ENCODE results near the gene GAPT. TPM values are rescaled to one million over a fixed set of nuclear protein-coding genes. Genes with fewer than 3 reads are reported as not detected.

GAPT gene
- total RNA-seq, 4 donors from 2014 or later = 0.80 to 3.3 (median 1.2) TPM; not detected in 1

DNA sequence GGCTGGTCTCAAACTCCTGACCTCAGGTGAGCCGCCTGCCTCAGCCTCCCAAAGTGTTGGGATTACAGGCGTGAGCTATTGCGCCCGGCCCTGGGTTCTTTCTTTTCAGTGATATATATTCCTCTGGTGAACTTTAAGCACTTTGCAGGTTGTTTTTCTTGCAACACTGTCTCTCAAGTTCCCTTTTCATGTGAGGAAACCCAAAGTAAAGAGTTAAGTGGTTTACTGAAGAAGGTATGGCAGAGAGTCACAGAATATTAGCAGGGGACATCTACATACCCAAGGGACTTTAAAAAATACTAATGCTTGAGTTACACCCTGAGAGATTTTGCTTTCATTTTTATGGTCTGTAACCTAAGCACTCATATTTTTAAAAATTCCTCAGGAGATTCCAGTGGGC is 6.7 kb upstream of the GAPT start:
- DNase-seq (ENCODE audit: extremely low spot score) = no peak
- no peak overlapping the region for H3K4me3 ChIP-seq
- TF ChIP-seq POLR2AphosphoS5 (IDR thresholded peaks at IDR 0.05) (no peak), EP300 (IDR thresholded peaks at IDR 0.05) (no peak), POLR2A (IDR thresholded peaks at IDR 0.05; ENCODE audit: low read depth) (no peak)
- TF ChIP-seq, protein P1, sequence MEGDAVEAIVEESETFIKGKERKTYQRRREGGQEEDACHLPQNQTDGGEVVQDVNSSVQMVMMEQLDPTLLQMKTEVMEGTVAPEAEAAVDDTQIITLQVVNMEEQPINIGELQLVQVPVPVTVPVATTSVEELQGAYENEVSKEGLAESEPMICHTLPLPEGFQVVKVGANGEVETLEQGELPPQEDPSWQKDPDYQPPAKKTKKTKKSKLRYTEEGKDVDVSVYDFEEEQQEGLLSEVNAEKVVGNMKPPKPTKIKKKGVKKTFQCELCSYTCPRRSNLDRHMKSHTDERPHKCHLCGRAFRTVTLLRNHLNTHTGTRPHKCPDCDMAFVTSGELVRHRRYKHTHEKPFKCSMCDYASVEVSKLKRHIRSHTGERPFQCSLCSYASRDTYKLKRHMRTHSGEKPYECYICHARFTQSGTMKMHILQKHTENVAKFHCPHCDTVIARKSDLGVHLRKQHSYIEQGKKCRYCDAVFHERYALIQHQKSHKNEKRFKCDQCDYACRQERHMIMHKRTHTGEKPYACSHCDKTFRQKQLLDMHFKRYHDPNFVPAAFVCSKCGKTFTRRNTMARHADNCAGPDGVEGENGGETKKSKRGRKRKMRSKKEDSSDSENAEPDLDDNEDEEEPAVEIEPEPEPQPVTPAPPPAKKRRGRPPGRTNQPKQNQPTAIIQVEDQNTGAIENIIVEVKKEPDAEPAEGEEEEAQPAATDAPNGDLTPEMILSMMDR (IDR thresholded peaks at IDR 0.05) = no peak
- 82% methylated on average over 4 of the region's 4 CpGs for WGBS
- peaks cover 0 to 4% (median 0%) of the 10 kb centered on the region in 4 donors for H3K27me3 ChIP-seq
- H3K9me3 ChIP-seq = no peaks in the 10 kb centered on the region
- H3K27ac ChIP-seq (replicated peaks in 1 of 4) = no peak overlapping the region
- H3K36me3 ChIP-seq = no peaks in the 10 kb centered on the region
- H3K4me1 ChIP-seq = no peaks in the 10 kb centered on the region
- intact Hi-C loops (cut with DNase I) = no loop called here

DNA sequence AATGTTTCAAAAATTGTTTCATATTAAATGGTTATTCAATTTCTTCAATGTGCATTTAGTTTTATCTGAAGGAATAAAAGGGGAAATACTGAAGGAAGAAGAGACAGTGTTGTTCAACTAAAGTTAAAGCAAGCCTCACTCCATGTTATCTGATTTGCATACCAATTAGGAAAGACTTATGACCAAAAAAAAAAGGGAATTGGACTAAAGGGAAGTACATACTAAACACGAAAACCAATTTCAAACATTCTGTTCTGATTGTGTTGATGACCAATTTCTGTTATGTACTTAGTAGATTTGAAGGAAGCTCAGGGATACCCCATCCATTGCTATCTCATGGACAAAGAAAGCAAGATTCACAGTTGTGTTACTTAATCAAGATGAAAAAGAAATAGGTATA is 4.9 kb upstream of the GAPT start:
- no peak overlapping the region for H3K27ac ChIP-seq (replicated peaks in 1 of 4)
- H3K36me3 ChIP-seq = no peaks in the 10 kb centered on the region
- H3K4me1 ChIP-seq = no peaks in the 10 kb centered on the region
- no peak for DNase-seq (ENCODE audit: extremely low spot score)
- H3K27me3 ChIP-seq = no peaks in the 10 kb centered on the region
- WGBS = 77% methylated on average over 1 of the region's 1 CpG
- H3K9me3 ChIP-seq = no peaks in the 10 kb centered on the region
- no peak for TF ChIP-seq POLR2A (IDR thresholded peaks at IDR 0.05; ENCODE audit: low read depth)
- TF ChIP-seq, protein P1 (IDR thresholded peaks at IDR 0.05) = no peak
- no peak for TF ChIP-seq EP300 (IDR thresholded peaks at IDR 0.05)
- no peak for TF ChIP-seq POLR2AphosphoS5 (IDR thresholded peaks at IDR 0.05)
- intact Hi-C loops (cut with DNase I) = no loop called here
- H3K4me3 ChIP-seq = no peak overlapping the region

DNA sequence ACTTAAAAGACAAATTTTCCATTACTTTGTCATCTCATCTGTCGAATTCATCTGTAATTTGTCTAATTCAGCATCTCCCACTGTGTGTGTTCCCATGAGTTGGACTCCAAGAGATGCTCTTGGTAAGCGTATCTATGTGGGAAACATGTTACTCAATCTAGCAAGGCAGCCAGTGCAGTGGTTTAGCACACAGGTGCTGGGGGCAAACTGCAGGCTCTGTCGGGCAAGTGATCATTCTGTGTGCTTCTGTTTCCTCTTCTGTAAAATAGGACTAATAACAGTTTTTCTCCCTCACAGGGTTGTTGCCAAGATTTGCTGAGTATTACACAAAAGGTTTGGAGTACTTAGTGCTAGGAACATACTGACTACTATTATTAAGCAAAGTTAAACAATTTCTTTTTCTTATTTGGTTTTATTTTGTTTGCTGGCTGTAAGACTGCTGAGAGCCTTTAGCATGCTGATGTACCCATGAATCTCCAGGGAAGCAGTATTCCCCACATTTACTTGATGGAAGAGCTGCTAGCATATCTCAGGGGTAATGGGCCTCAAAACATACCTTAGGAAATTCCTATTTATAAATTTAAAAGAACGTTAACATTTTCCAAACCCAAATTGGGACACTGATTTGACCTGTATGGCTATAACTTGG is 709 bp upstream of the GAPT start:
- Histone ChIP-seq H3K4me3 (no peak overlapping the region), H3K27me3 (no peaks in the 10 kb centered on the region), H3K4me1 (no peaks in the 10 kb centered on the region), H3K27ac (replicated peaks in 1 of 4) (no peak overlapping the region), H3K9me3 (no peaks in the 10 kb centered on the region), H3K36me3 (no peaks in the 10 kb centered on the region)
- intact Hi-C loops (cut with DNase I) = loop anchor here (10.0 kb wide), 1 partner anchor 354 kb away; no protein-coding TSS in a partner anchor
- no peak for DNase-seq (ENCODE audit: extremely low spot score)
- 52% methylated on average over 4 of the region's 4 CpGs for WGBS
- TF ChIP-seq, protein P1 (IDR thresholded peaks at IDR 0.05) = no peak
- TF ChIP-seq POLR2AphosphoS5 (IDR thresholded peaks at IDR 0.05) = no peak
- TF ChIP-seq EP300 (IDR thresholded peaks at IDR 0.05) = no peak
- no peak for TF ChIP-seq POLR2A (IDR thresholded peaks at IDR 0.05; ENCODE audit: low read depth)

DNA sequence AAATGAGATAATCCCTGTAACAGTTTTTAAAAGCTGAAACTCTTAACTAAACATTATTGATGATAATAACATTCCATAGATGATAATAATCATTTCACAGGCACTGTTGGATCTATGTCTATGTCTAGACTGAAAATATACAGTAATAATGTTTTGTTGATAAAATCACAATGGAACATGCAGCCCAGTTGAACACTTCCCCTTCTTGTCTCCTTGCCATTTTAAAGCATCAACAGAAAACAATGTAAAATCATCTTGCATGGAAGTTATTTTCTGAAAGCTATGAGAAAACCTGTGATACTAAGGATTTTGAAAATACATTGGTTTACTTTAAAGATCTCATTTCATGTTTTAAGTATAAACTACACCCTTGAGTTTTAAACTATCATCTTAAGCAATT is 1.9 kb downstream of the GAPT start:
- TF ChIP-seq EP300 (IDR thresholded peaks at IDR 0.05) = no peak
- TF ChIP-seq POLR2A (IDR thresholded peaks at IDR 0.05; ENCODE audit: low read depth) = no peak
- TF ChIP-seq, protein P1 (IDR thresholded peaks at IDR 0.05) = no peak
- no peak for TF ChIP-seq POLR2AphosphoS5 (IDR thresholded peaks at IDR 0.05)
- DNase-seq (ENCODE audit: extremely low spot score) = no peak
- Histone ChIP-seq H3K4me1 (no peaks in the 10 kb centered on the region), H3K27ac (replicated peaks in 1 of 4) (no peak overlapping the region), H3K9me3 (no peaks in the 10 kb centered on the region), H3K36me3 (no peaks in the 10 kb centered on the region), H3K27me3 (no peaks in the 10 kb centered on the region), H3K4me3 (no peak overlapping the region)
- intact Hi-C loops (cut with DNase I) = loop anchor here (10.0 kb wide), 1 partner anchor 352 kb away; no protein-coding TSS in a partner anchor

DNA sequence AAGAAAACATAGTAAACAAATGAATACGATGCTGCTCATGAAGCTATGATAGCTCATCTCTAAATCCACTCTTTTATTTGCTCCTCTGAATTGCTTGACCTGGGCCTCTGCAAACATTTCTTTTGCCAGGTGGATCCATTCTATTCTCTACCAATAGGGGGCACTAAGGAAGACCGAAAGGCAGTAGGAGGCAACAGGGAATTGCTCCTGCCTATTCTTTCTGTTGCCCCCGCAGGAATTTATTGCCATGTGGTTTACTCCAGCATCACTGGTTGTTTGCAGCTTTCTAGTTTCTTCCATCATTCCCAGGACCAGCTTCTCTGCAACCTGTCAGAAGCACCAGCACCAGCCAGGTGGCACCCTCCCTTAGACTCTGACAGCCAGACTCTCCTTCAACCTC is 5.3 kb downstream of the GAPT start:
- no peaks in the 10 kb centered on the region for H3K9me3 ChIP-seq
- intact Hi-C loops (cut with DNase I) = loop anchor here (10.0 kb wide), 1 partner anchor 348 kb away; no protein-coding TSS in a partner anchor
- H3K36me3 ChIP-seq = no peaks in the 10 kb centered on the region
- TF ChIP-seq EP300 (IDR thresholded peaks at IDR 0.05) = no peak
- no peak for TF ChIP-seq POLR2AphosphoS5 (IDR thresholded peaks at IDR 0.05)
- TF ChIP-seq, protein P1 (IDR thresholded peaks at IDR 0.05) = no peak
- no peak for TF ChIP-seq POLR2A (IDR thresholded peaks at IDR 0.05; ENCODE audit: low read depth)
- no peak for DNase-seq (ENCODE audit: extremely low spot score)
- no peaks in the 10 kb centered on the region for H3K27me3 ChIP-seq
- H3K27ac ChIP-seq (replicated peaks in 1 of 4) = no peak overlapping the region
- 70% methylated on average over 3 of the region's 3 CpGs for WGBS
- no peaks in the 10 kb centered on the region for H3K4me1 ChIP-seq
- H3K4me3 ChIP-seq = no peak overlapping the region
